B cell (primary cell): ENCODE measurements around the gene SNX19. TPM values are rescaled to one million over a fixed set of nuclear protein-coding genes. Genes with fewer than 3 reads are reported as not detected.

ENCODE experiments used
- ATAC-seq: fragments of 200-7000 bp; cut with Tn5 transposase; one replicate; pipeline ENCODE4 v1.10.0; 2021; ENCODE audit warnings: low read depth, mild to moderate bottlenecking, moderate number of reproducible peaks, moderate library complexity
- CTCF ChIA-PET: fragments of 350-600 bp; sonication (Branson Sonifier 250); formaldehyde crosslinking; loops from one replicate; lab custom pipeline; 2021; ENCODE audit warnings: antibody characterized with exemption, inconsistent platforms; lab: Charles Lee
- POLR2A ChIA-PET: fragments of 350-600 bp; sonication (Branson Sonifier 250); formaldehyde crosslinking; loops from one replicate; lab custom pipeline; 2021; ENCODE audit warnings: antibody characterized with exemption; lab: Charles Lee
- DNase-seq: peaks from one replicate; pipeline ENCODE4 v3.0.0; 2013
- H2AFZ ChIP-seq: 2 replicates; pipeline ENCODE4 v1.6.1; 2012; ENCODE audit warnings: mild to moderate bottlenecking, low read depth, low read length; ENCODE audit not compliant: insufficient read depth, poor library complexity, severe bottlenecking
- H3K27ac ChIP-seq, 2 donors: 1 replicate in 1 of 2; 2 replicates in 1 of 2; pipeline ENCODE4 v1.5.1; 2012 to 2013; ENCODE audit warnings: low read length in 2 of 2, mild to moderate bottlenecking in 2 of 2, moderate library complexity in 1 of 2
- H3K27me3 ChIP-seq, 4 experiments: fragments of 200-600 bp in 1 of 4; sonication (generic) in 1 of 4; replicated peaks in 1 of 4; 1 replicate in 2 of 4; 2 replicates in 2 of 4; pipeline versions ENCODE4 v1.6.1 to v1.7.0; 2013 to 2016; ENCODE audit warnings: low read length in 3 of 4, mild to moderate bottlenecking in 2 of 4, mixed read lengths in 1 of 4, moderate library complexity in 1 of 4; ENCODE audit not compliant: insufficient read depth in 4 of 4, control insufficient read depth in 3 of 4; ENCODE audit errors: control extremely low read depth in 1 of 4
- H3K36me3 ChIP-seq, 2 experiments: replicated peaks in 1 of 2; 1 replicate in 1 of 2; 2 replicates in 1 of 2; pipeline versions ENCODE4 v1.6.1 to v1.7.1; 2013; ENCODE audit warnings: low read length in 1 of 2; ENCODE audit not compliant: insufficient read depth in 2 of 2, control insufficient read depth in 1 of 2; ENCODE audit errors: control extremely low read depth in 1 of 2, extremely low read depth in 1 of 2
- H3K4me1 ChIP-seq, 2 donors: fragments of 200-600 bp in 1 of 2; sonication (generic) in 1 of 2; 1 replicate in 1 of 2; 2 replicates in 1 of 2; pipeline versions ENCODE4 v1.5.1 to v1.6.1; 2013 to 2017; ENCODE audit warnings: low read length in 2 of 2; ENCODE audit not compliant: control insufficient read depth in 2 of 2, insufficient read depth in 2 of 2
- H3K4me2 ChIP-seq: replicated peaks from 2 replicates; pipeline ENCODE3; 2012; ENCODE audit warnings: mild to moderate bottlenecking, low read depth, low read length; ENCODE audit not compliant: poor library complexity, severe bottlenecking
- H3K4me3 ChIP-seq, 5 experiments: fragments of 200-600 bp in 1 of 5; sonication (generic) in 1 of 5; 1 replicate in 3 of 5; 2 replicates in 2 of 5; pipeline versions ENCODE4 v1.5.1 to v1.7.0; 2011 to 2016; ENCODE audit warnings: low read length in 4 of 5, mild to moderate bottlenecking in 4 of 5, low read depth in 2 of 5, control low read depth in 1 of 5, moderate library complexity in 1 of 5; ENCODE audit not compliant: insufficient read depth in 1 of 5; ENCODE audit errors: control extremely low read depth in 1 of 5, extremely low read depth in 1 of 5
- H3K79me2 ChIP-seq: fragments of 200-600 bp; sonication (generic); one replicate; pipeline ENCODE4 v1.6.0; 2016; ENCODE audit warnings: low read length; ENCODE audit not compliant: control insufficient read depth, insufficient read depth
- H3K9ac ChIP-seq: fragments of 200-600 bp; sonication (generic); 2 replicates; pipeline ENCODE4 v1.6.1; 2017; ENCODE audit warnings: mild to moderate bottlenecking, low read length, moderate library complexity
- H3K9me3 ChIP-seq, 3 donors: one replicate each; pipeline versions ENCODE4 v1.6.1 to v1.7.1; 2013; ENCODE audit warnings: low read length in 2 of 3; ENCODE audit not compliant: control insufficient read depth in 2 of 3, insufficient read depth in 1 of 3; ENCODE audit errors: control extremely low read depth in 1 of 3
- H4K20me1 ChIP-seq: 2 replicates; pipeline ENCODE4 v1.6.0; 2012; ENCODE audit warnings: mild to moderate bottlenecking, low read length; ENCODE audit not compliant: insufficient read depth, control insufficient read depth, poor library complexity, severe bottlenecking
- H3K27ac Mint-ChIP-seq: one replicate; pipeline ENCODE4 v1.8.0; 2021; ENCODE audit warnings: mixed read lengths
- H3K27me3 Mint-ChIP-seq: one replicate; pipeline ENCODE4 v1.8.0; 2021; ENCODE audit warnings: mixed read lengths
- H3K4me1 Mint-ChIP-seq: one replicate; pipeline ENCODE4 v1.8.0; 2021; ENCODE audit warnings: mixed read lengths
- H3K4me3 Mint-ChIP-seq: one replicate; pipeline ENCODE4 v1.8.0; 2021; ENCODE audit warnings: mixed read lengths
- H3K9me3 Mint-ChIP-seq: one replicate; pipeline ENCODE4 v1.8.0; 2022; ENCODE audit warnings: mixed read lengths; ENCODE audit not compliant: insufficient read depth
- CTCF ChIP-seq: fragments of 200-600 bp; IDR thresholded peaks from one replicate; pipeline ENCODE4 v1.8.0; 2022; ENCODE audit warnings: antibody characterized with exemption, mild to moderate bottlenecking
- EZH2 ChIP-seq: IDR thresholded peaks from 2 replicates; pipeline ENCODE4 v1.6.1; 2012; ENCODE audit warnings: borderline replicate concordance, low read depth, mild to moderate bottlenecking, moderate library complexity, low read length; ENCODE audit not compliant: insufficient read depth, poor library complexity, severe bottlenecking
- WGBS: methylation state at CpG from one replicate; pipeline ENCODE4 v1.1.5; 2013; ENCODE audit warnings: missing lambda C conversion rate; ENCODE audit not compliant: insufficient coverage; 5-methylcytosine and 5-hydroxymethylcytosine counted together
- intact Hi-C: fragments of 100-400 bp; cut with micrococcal nuclease; formaldehyde crosslinking; loops from one replicate; pipeline ENCODE4 v1.10.0; 2022
- polyA plus RNA-seq: library from polyadenylated mRNA; depleted of rRNA; stranded (reverse); fragments of >200 nt; gene quantifications from 2 replicates; pipeline ENCODE4 v1.2.3, GENCODE V29; 2012
- total RNA-seq, 2 donors: library from RNA; stranded (reverse); fragments of 120-200 nt in 1 of 2; gene quantifications; 1 replicate in 1 of 2; 2 replicates in 1 of 2; pipeline versions ENCODE4 v1.2.3 to v1.2.4, GENCODE V29; 2013 to 2022

SNX19 gene
- total and polyA plus RNA-seq, 2 donors (not counting 1 experiment from before 2014, with no cell fraction given), result 24.2 to 74.0 TPM

GRCh38 chr11:130825983-130826382 lies 90.3 kb downstream of the SNX19 start:
- intact Hi-C loops, result no loop called here
- Histone ChIP-seq H3K4me1 (no peaks in the 10 kb centered on the region), H3K27ac (no peak overlapping the region), H3K36me3 (no peaks in the 10 kb centered on the region), H3K9ac (no peak overlapping the region), H4K20me1 (no peaks in the 10 kb centered on the region), H2AFZ (no peak overlapping the region), H3K79me2 (no peaks in the 10 kb centered on the region), H3K4me2 (no peak overlapping the region), H3K4me3 (no peak overlapping the region), H3K27me3 (peaks cover 0 to 5% (median 0%) of the 10 kb centered on the region in 4 experiments), H3K9me3 (peaks cover 0 to 3% (median 0%) of the 10 kb centered on the region in 3 donors)
- 87% methylated on average over 6 of the region's 8 CpGs for WGBS
- ChIA-PET POLR2A (no interaction called here), CTCF (interaction anchor here (1.0 to 1.3 kb wide), 2 partner anchors 14 to 36 kb away, joined by 3 read pairs; no protein-coding TSS in a partner anchor)
- DNase-seq (no peak), ATAC-seq (no peak)
- H3K4me1 Mint-ChIP-seq, result no peaks in the 10 kb centered on the region
- peaks cover 7% of the 10 kb centered on the region for H3K27me3 Mint-ChIP-seq
- H3K9me3 Mint-ChIP-seq, result no peaks in the 10 kb centered on the region
- TF ChIP-seq EZH2 (no peak), CTCF (no peak)
- H3K27ac Mint-ChIP-seq, result no peak overlapping the region
- H3K4me3 Mint-ChIP-seq, result no peak overlapping the region

GRCh38 chr11:130825561-130825960 lies 90.7 kb downstream of the SNX19 start:
- TF ChIP-seq EZH2, result no peak
- no peak for TF ChIP-seq CTCF
- ATAC-seq, result no peak
- Histone ChIP-seq H3K4me1 (no peaks in the 10 kb centered on the region), H3K9me3 (peaks cover 0 to 3% (median 0%) of the 10 kb centered on the region in 3 donors), H2AFZ (no peak overlapping the region), H4K20me1 (no peaks in the 10 kb centered on the region), H3K27me3 (peaks cover 0 to 3% (median 0%) of the 10 kb centered on the region in 4 experiments), H3K36me3 (no peaks in the 10 kb centered on the region), H3K4me3 (no peak overlapping the region), H3K79me2 (no peaks in the 10 kb centered on the region), H3K9ac (no peak overlapping the region), H3K27ac (no peak overlapping the region), H3K4me2 (no peak overlapping the region)
- Mint-ChIP-seq H3K9me3 (no peaks in the 10 kb centered on the region), H3K4me3 (no peak overlapping the region), H3K4me1 (no peaks in the 10 kb centered on the region), H3K27me3 (peaks cover 7% of the 10 kb centered on the region), H3K27ac (no peak overlapping the region)
- CTCF ChIA-PET, result interaction anchor here (1.3 kb wide), 1 partner anchor 36 kb away, joined by 3 read pairs; no protein-coding TSS in a partner anchor
- POLR2A ChIA-PET, result no interaction called here
- intact Hi-C loops, result no loop called here
- WGBS, result 82% methylated on average over 5 of the region's 5 CpGs
- no peak for DNase-seq
